ENCODE data around the gene SERPINB4.

DNA sequence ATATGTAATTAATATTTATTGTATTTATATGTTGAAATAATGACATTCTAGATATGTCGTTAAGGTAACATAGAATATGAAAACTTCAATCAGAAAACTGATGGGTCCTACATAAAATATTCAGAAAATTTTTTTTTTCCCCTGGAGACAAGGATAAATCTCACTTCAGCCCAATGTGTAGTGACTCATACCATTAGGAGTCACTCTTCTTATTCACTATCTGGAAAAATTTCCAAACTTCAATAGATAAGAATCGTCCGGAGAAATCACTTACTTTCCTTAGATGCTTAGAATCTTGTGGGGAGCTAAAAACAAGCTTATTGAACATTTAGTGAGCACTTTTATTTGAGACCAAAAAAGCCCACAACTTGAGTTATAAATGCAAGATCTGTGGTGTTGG is 52.3 kb downstream of the SERPINB4 start:
- TF ChIP-seq, protein P1, sequence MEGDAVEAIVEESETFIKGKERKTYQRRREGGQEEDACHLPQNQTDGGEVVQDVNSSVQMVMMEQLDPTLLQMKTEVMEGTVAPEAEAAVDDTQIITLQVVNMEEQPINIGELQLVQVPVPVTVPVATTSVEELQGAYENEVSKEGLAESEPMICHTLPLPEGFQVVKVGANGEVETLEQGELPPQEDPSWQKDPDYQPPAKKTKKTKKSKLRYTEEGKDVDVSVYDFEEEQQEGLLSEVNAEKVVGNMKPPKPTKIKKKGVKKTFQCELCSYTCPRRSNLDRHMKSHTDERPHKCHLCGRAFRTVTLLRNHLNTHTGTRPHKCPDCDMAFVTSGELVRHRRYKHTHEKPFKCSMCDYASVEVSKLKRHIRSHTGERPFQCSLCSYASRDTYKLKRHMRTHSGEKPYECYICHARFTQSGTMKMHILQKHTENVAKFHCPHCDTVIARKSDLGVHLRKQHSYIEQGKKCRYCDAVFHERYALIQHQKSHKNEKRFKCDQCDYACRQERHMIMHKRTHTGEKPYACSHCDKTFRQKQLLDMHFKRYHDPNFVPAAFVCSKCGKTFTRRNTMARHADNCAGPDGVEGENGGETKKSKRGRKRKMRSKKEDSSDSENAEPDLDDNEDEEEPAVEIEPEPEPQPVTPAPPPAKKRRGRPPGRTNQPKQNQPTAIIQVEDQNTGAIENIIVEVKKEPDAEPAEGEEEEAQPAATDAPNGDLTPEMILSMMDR (IDR thresholded peaks at IDR 0.05): no peak
- TF ChIP-seq, protein P2, sequence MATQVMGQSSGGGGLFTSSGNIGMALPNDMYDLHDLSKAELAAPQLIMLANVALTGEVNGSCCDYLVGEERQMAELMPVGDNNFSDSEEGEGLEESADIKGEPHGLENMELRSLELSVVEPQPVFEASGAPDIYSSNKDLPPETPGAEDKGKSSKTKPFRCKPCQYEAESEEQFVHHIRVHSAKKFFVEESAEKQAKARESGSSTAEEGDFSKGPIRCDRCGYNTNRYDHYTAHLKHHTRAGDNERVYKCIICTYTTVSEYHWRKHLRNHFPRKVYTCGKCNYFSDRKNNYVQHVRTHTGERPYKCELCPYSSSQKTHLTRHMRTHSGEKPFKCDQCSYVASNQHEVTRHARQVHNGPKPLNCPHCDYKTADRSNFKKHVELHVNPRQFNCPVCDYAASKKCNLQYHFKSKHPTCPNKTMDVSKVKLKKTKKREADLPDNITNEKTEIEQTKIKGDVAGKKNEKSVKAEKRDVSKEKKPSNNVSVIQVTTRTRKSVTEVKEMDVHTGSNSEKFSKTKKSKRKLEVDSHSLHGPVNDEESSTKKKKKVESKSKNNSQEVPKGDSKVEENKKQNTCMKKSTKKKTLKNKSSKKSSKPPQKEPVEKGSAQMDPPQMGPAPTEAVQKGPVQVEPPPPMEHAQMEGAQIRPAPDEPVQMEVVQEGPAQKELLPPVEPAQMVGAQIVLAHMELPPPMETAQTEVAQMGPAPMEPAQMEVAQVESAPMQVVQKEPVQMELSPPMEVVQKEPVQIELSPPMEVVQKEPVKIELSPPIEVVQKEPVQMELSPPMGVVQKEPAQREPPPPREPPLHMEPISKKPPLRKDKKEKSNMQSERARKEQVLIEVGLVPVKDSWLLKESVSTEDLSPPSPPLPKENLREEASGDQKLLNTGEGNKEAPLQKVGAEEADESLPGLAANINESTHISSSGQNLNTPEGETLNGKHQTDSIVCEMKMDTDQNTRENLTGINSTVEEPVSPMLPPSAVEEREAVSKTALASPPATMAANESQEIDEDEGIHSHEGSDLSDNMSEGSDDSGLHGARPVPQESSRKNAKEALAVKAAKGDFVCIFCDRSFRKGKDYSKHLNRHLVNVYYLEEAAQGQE (IDR thresholded peaks at IDR 0.05; ENCODE audit: insufficient read depth in 1 of 2, low read depth in 2 of 2, low read length in 1 of 2): no peak
- TF ChIP-seq SIN3A (IDR thresholded peaks at IDR 0.05; ENCODE audit: borderline replicate concordance, insufficient read depth, low read depth, low read length) (no peak), POLR2AphosphoS5 (IDR thresholded peaks at IDR 0.05; ENCODE audit: low read depth, low read length) (no peak)

Measured in Panc1 (cell line).